HK-2 (cell line): ENCODE data around the gene SMAP1.

Source experiments
- DNase-seq: peaks from one replicate; pipeline ENCODE4 v3.0.0-alpha.2; 2018; ENCODE audit not compliant: unreplicated experiment

Gene SMAP1

GRCh38 chr6:70842541-70842940 lies 174.9 kb downstream of the SMAP1 start:
- DNase-seq = no peak

DNA sequence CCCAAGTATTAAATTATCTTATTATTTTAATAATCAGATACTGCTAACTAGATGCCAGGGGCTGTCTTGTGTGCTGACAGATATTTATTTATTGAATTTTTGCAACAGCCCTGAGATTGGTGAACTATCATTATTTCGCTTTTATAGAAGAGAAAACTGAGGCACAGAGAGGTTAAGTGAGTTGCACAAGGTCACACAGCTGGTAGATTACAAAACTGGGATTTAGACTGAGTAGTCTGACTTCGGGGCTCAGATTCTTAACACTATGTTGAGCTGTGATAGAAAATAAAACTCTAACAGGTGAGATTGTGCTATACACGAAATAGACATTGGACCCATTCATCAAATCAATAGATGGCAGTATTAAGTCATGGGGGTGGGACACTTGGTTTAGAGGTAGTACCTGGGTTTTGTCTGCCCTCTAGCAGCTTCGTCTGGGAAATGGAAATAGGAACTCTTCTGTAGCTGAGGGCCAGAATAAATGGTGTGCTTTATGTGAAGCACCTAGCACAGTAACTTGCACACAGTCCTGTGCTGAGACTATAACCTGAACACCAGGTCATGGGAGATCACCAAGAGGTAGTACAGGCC lies 175.7 kb downstream of the SMAP1 start:
- DNase-seq = no peak

DNA sequence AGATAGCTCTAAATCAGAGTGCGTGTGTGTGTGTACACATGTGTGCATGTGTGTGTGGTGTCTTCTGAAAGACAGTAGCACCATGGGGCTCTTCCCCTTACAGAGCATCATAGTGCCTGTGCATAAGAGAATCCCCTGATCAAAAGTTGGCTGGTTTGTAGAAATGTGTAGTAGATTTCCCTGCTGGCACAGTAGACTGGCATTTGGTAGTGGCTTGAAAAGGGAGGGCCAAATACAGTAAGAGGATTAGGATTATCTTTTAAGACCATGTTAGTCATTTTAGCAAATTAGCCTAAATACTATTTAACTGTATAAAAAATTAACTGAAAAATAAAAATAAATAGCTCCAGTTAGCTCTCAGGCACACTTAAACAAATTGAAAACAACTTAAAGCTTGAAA lies 176.6 kb downstream of the SMAP1 start:
- no peak for DNase-seq

- no peak for DNase-seq
Measured at GRCh38 chr6:70846207-70846835, 178.6 kb downstream of the SMAP1 start.

DNA sequence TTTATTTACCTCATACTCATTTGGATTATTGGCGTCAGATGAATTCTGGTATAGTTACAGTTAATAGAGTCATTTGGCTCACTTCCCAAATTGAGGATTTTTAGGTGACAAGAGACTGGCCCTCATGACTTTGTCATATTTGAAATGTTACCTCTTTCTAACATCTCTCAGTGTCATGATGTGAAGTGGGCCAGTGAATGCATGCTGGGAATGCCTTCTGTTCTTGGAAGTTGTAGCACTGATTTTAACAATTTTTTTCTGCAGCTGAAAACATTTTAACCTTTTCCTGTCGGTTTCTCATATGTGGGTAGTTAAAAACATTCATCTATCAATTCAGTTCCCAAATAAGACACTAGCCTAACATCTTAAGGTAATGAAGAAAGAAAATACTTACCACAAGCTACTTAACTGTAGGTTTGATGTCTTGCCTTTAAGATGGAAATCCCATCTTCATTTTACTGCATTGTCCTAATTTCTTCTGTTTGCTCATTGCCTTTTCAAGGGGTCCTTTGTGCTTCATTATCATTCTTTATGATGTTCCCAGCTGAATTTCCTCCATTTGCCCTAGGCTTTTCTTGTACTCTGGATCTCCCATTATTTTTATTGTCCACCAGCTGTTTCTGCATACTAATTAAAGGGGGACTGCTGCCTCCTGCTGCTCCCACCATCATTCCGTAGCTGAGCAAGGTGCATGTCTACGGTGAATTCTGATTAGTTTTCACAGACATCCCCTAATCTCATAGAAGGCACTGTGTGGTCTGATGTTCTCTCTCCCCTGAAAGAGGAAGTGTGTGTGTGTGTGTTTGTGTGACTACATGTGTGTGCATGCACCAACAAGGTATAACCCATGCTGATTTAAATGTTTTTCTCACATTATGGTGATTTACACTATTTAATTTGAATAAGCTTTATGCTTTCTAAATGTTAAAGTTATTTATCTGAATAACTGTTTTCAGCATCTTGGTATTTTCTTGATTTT lies 179.7 kb downstream of the SMAP1 start:
- no peak for DNase-seq

DNA sequence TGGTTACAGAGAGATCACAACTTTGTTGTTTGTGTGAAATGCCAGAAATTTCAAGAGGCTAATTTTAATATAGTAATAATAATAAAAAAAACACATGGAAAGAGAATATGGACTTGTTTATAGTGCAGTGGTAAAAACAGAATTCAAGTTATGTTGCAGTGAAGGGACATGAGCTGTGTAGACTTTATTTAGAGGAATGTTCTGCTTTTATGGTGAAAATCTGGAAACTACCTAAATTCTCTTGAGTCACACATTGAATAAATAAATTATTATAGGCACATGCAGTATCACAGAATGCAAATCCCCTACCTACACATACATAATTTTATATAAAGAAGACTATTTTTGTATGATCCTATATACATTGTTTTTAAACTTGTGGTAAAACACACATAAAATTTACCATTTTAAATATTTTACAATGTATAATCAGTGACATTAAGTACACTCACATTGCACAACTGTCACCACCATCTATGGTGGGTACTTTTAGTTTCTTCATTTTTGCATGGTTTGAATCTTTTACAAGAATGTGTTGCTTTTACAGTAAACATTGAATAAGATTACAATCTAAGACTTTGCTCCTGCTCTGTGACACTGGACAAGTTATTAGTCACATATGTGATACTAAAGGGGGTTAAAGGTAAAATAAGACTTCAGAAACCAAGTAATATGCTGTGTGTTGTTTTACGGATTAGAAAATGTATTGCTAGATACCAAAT lies 181.8 kb downstream of the SMAP1 start:
- DNase-seq = no peak

- no peak for DNase-seq
Measured at GRCh38 chr6:70852667-70853246, 185.1 kb downstream of the SMAP1 start.

DNA sequence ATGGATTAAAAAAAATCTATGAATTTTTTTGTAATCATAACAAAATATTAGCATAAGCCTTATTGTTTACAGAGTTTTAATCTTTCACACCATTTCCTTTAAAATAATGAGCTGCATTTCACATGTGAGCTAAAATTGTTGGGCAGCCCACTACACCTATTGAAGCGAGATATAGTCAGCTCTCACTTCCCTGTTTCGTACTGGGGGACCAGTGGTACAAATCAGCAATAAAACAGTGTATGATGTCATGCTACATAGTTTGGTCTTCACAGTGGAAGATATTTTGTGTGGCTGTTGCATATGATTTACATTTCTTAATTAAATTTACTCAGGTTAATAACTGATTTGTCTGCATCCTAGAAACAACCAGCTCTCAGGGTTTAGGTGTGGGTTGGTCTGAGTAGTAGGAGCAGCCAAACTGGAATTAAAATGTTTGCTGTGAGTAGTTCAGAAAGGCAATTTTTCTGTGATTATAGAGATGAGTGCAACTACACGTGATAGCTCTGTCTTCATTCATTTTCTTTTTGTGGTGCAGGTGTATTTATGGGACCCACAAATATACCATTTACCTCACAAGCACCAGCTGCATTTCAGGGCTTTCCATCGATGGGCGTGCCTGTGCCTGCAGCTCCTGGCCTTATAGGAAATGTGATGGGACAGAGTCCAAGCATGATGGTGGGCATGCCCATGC lies 189.8 kb downstream of the SMAP1 start:
- DNase-seq = no peak

DNA sequence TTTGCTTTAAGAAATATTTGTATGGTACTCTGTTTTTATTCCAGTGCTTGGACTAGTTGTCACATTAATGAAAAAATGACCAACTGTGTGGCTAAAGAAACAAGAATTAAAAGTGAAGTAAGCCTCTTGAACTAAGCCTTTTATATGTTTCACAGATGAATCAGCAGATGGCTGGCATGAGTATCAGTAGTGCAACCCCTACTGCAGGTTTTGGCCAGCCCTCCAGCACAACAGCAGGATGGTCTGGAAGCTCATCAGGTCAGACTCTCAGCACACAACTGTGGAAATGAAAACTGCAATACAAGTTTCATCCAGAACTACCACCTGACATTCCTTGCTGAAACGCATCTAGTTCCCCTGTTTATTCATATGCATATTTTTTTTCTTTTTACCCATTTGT lies 192.4 kb downstream of the SMAP1 start:
- no peak for DNase-seq

GRCh38 chr6:70860920-70861319 lies 193.2 kb downstream of the SMAP1 start:
- DNase-seq = no peak

DNA sequence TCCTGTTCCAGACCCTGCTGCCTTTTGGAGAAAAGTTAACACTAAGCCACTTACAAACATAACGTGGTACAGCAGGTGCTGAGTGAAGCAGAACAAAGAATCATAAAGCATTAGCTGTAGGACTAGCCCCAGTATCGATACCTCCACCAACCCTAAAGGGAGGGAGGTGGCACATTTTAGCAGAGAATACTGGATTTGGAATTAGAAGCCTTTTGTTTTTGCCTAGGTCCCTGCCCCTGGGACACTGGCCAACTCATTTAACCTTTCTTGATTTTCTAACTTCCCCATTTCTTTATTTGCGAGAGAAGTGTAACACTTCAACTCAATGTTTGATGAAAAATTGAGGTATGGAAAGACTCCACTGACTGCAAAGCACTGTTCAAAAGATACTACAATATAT lies 195.7 kb downstream of the SMAP1 start:
- no peak for DNase-seq

- no peak for DNase-seq
Measured at GRCh38 chr6:70864401-70864800, 196.7 kb downstream of the SMAP1 start.

DNA sequence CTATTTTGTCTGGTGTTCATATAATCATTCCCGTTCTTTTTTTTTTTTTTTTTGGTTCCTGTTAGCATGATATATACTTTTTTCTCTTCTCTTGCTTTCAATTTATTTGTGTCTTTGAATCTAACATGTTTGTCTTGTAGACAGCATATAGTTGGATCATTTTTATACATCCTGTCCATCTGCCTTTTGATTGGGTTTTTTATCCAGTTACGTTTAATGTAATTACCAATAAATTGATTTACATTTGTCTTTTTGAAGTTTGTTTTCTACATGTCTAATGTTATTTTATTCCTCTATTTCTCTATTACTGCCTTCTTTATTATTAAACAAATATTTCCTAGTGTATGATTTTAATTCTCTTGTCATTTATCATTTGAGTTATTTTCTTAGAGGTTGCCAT lies 204.8 kb downstream of the SMAP1 start:
- no peak for DNase-seq

- no peak for DNase-seq
Measured at GRCh38 chr6:70874181-70874913, 206.7 kb downstream of the SMAP1 start.

- no peak for DNase-seq
Measured at GRCh38 chr6:70879496-70879895, 211.8 kb downstream of the SMAP1 start.

DNA sequence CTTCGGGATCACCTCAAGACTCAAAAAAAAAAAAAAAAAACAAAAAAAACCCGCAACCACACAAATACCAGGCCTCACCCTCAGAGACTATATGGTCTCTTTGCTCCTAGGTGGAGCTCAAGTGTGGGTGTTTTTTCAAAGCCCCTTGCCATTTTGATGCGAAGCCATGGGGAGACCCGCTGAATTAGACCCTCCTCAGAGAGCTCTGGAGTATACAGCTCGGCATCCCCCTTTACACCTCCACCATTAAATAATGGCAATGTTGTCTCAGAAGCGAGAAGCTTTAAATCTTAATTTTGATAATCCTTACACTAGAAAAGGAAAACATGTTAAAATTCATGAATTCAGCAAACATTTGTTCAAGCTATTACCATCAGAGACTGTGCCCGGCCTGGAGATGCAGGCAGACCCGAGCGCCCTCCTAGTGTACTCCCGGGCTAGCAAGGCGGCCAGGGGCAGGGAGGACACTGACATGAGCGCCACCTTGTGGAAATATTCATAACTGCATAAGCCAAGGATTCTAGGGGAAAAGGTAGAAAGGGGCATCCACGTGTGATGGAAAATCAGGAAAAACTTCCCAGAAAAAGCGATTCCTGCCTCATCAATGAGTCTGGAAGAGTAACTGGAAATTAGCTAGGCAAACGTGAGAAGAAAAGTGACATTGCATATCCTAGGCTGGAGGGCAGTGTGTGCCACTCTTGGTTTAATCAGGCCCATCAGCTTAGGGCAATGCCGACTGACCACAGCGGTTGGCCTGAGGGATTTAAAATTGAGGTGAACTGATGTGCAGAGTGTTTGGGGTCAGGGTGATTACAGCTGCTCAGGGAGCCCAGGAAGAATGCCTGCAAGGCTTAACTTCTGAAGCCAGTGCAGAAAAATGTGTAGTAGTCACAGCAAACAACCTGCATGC lies 216.6 kb downstream of the SMAP1 start:
- DNase-seq = peak; percentile 52

DNA sequence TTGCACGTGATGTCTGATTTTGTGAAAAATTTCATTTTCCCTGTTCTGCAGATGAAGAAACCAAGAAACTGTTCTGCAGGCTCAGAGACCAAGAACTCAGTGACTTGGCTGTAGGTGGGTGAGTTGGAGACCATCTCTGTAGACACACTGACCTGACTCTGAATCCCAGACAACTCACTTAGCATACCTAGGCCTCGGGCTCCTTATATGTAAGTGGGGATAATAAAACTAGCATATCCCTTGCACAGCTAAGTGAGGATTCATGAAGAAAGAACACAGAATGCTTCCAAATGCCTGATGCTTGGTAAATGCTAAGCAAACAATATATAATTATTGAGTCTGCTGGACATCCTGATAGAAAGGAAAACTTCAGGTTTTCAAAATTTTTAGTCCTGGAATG lies 218.4 kb downstream of the SMAP1 start:
- no peak for DNase-seq

- DNase-seq = no peak
Measured at GRCh38 chr6:70886661-70887060, 219.0 kb downstream of the SMAP1 start.

DNA sequence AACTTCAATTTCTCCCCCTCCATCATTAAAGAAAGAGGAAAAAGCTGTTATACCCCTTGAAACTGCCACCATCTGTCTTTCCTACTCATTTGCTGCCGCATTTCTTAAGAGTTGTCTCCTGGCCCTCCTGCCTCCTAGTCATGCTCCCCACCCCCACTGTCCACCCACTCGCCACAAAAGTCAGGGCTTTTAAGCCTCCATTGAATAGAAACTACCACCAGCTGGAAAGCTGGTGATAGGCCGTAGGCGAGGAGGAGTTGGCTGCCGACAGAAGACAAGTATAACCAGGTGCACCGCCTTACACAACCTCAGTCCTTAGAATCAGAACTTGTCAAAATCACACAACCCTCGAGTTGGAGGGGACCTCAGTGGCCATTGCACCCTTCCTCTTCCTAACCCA lies 221.6 kb downstream of the SMAP1 start:
- no peak for DNase-seq
